HEK293 (cell line): ENCODE data around the gene SINHCAF.
"Not testable (repeated sequence)": the region's sequence is repeated elsewhere in the genome, so short reads cannot be mapped to it uniquely, and the experiment has no call there.

Experiments
- CTCF ChIA-PET: fragments of 350-600 bp; formaldehyde crosslinking; extraction: SDS; loops from one replicate; lab custom pipeline; 2021; ENCODE audit warnings: antibody characterized with exemption; lab: Yijun Ruan, JAX
- POLR2A ChIA-PET: fragments of 300-600 bp; formaldehyde crosslinking; extraction: SDS; loops from one replicate; lab custom pipeline; 2020; ENCODE audit warnings: antibody characterized with exemption, inconsistent platforms; lab: Yijun Ruan, JAX
- H3K27ac ChIP-seq: fragments of 200-500 bp; sonication (Bioruptor generic); 2 replicates; pipeline ENCODE4 v1.5.1; 2014; ENCODE audit warnings: low read depth, low read length, control low read depth, inconsistent platforms; ENCODE audit errors: extremely low read depth
- H3K36me3 ChIP-seq, 2 experiments: fragments of 200-500 bp in 1 of 2; sonication (Bioruptor generic) in 1 of 2; 1 replicate in 1 of 2; 2 replicates in 1 of 2; pipeline ENCODE4 v1.5.1; 2014 to 2017; ENCODE audit warnings: inconsistent platforms in 2 of 2, low read length in 2 of 2; ENCODE audit not compliant: control insufficient read depth in 2 of 2, insufficient read depth in 1 of 2
- H3K4me1 ChIP-seq: fragments of 200-500 bp; sonication (Bioruptor generic); 2 replicates; pipeline ENCODE4 v1.5.1; 2014; ENCODE audit warnings: mild to moderate bottlenecking, low read length, inconsistent platforms; ENCODE audit not compliant: control insufficient read depth, insufficient read depth
- H3K4me3 ChIP-seq: 2 replicates; pipeline ENCODE4 v1.5.1; 2011; ENCODE audit warnings: low read depth, mild to moderate bottlenecking, control low read depth, low read length, moderate library complexity
- H3K9me3 ChIP-seq: fragments of 200-500 bp; sonication (Bioruptor generic); 2 replicates; pipeline ENCODE4 v1.5.1; 2014; ENCODE audit warnings: low read depth, low read length, inconsistent platforms; ENCODE audit not compliant: control insufficient read depth, insufficient read depth
- REPIN1 ChIP-seq: fragments of 450-650 bp; formaldehyde crosslinking; IDR thresholded peaks from 2 replicates; pipeline ENCODE4 v1.5.1; 2017; ENCODE audit warnings: missing biosample characterization, missing genetic modification characterization, low read depth
- SCRT1 ChIP-seq: fragments of 450-650 bp; formaldehyde crosslinking; IDR thresholded peaks from 2 replicates; pipeline ENCODE4 v1.5.1; 2016; ENCODE audit warnings: missing biosample characterization, missing genetic modification characterization, borderline replicate concordance
- ZIC2 ChIP-seq: fragments of 450-650 bp; formaldehyde crosslinking; IDR thresholded peaks from 2 replicates; pipeline ENCODE4 v1.5.1; 2016; ENCODE audit warnings: missing biosample characterization, missing genetic modification characterization
- ZNF112 ChIP-seq: fragments of 450-650 bp; formaldehyde crosslinking; IDR thresholded peaks from 2 replicates; pipeline ENCODE4 v1.5.0; 2017; ENCODE audit warnings: missing biosample characterization, missing genetic modification characterization
- ZNF121 ChIP-seq: fragments of 450-650 bp; formaldehyde crosslinking; IDR thresholded peaks from 2 replicates; pipeline ENCODE4 v1.5.1; 2016; ENCODE audit warnings: missing biosample characterization, missing genetic modification characterization
- ZNF146 ChIP-seq: fragments of 450-650 bp; formaldehyde crosslinking; IDR thresholded peaks from 2 replicates; pipeline ENCODE4 v1.5.1; 2016; ENCODE audit warnings: missing biosample characterization, missing genetic modification characterization
- ZNF169 ChIP-seq: fragments of 450-650 bp; formaldehyde crosslinking; IDR thresholded peaks from 2 replicates; pipeline ENCODE4 v1.5.1; 2016; ENCODE audit warnings: missing biosample characterization, missing genetic modification characterization
- ZNF184 ChIP-seq: fragments of 450-650 bp; IDR thresholded peaks from 2 replicates; pipeline ENCODE4 v1.5.1; 2018; ENCODE audit warnings: missing biosample characterization, mild to moderate bottlenecking, missing genetic modification characterization
- ZNF623 ChIP-seq: fragments of 450-650 bp; formaldehyde crosslinking; IDR thresholded peaks from 2 replicates; pipeline ENCODE4 v1.5.1; 2016; ENCODE audit warnings: missing biosample characterization, missing genetic modification characterization
- ZNF654 ChIP-seq: fragments of 450-650 bp; formaldehyde crosslinking; IDR thresholded peaks from 2 replicates; pipeline ENCODE4 v1.5.1; 2016; ENCODE audit warnings: low read depth, missing biosample characterization, missing genetic modification characterization
- TF ChIP-seq, protein P1 (sequence below): fragments of 450-650 bp; formaldehyde crosslinking; IDR thresholded peaks from 2 replicates; pipeline ENCODE4 v1.5.1; 2016; ENCODE audit warnings: missing biosample characterization, missing genetic modification characterization
- TF ChIP-seq, protein P2 (sequence below): fragments of 450-650 bp; formaldehyde crosslinking; IDR thresholded peaks from 2 replicates; pipeline ENCODE4 v1.5.1; 2016; ENCODE audit warnings: missing biosample characterization, missing genetic modification characterization, low read depth

Gene SINHCAF

DNA sequence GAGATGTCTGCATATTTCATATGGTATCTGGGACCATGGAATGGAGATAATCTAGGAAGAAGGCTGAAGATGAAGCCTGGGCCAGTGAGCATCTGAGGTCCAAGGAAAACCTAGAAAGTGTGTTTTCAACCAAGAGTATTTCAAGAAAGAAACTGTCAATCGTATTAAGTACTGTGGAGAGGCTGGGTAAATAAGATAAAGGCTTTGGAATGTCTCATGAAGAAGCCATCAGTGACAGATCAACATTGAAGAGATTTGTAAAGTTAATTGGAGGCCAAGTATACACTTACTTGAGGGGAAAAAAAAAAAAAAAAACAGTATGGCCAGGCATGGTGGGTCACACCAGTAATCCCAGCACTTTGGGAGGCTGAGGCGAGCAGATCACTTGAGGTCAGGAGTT lies 48.9 kb downstream of the SINHCAF start:
- no peak for TF ChIP-seq ZNF184 (tag by site-specific recombination)
- no peaks in the 10 kb centered on the region for H3K4me1 ChIP-seq
- no peak overlapping the region for H3K4me3 ChIP-seq
- H3K36me3 ChIP-seq, result peaks cover 15 to 21% of the 10 kb centered on the region in 2 experiments
- H3K9me3 ChIP-seq, result no peaks in the 10 kb centered on the region
- CTCF ChIA-PET, result no interaction called here
- POLR2A ChIA-PET, result no interaction called here
- H3K27ac ChIP-seq, result no peak overlapping the region

DNA sequence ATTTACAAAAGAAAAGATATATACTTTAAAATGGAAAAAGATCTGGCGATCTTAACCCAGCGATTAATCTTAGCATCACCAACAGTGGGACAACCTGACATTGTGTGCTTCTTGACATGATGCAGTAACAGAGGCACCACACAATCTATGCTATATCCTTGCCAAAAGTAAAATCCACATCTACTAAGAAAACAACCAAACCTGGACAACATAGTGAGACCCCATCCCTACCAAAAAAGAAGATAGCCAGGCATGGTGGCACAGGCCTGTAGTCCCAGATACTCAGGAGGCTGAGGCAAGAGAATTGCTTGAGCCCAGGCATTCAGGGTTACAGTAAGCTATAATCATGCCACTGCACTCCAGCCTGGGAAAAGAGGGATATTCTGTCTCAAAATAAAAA lies 50.5 kb downstream of the SINHCAF start:
- no peaks in the 10 kb centered on the region for H3K4me1 ChIP-seq
- TF ChIP-seq ZIC2 (tag by site-specific recombination) (no peak), ZNF121 (tag by site-specific recombination) (peak; percentile 70; the same call in 1 of the 2 replicates)
- TF ChIP-seq, all 188 proteins: peak for 1
- Histone ChIP-seq H3K9me3 (no peaks in the 10 kb centered on the region), H3K4me3 (no peak overlapping the region), H3K36me3 (peaks cover 19 to 21% of the 10 kb centered on the region in 2 experiments), H3K27ac (no peak overlapping the region)
- CTCF ChIA-PET, result interaction anchor here (0.7 to 1.4 kb wide), 2 partner anchors 24 to 36 kb away, joined by 3 read pairs; no protein-coding TSS in a partner anchor
- POLR2A ChIA-PET, result no interaction called here

DNA sequence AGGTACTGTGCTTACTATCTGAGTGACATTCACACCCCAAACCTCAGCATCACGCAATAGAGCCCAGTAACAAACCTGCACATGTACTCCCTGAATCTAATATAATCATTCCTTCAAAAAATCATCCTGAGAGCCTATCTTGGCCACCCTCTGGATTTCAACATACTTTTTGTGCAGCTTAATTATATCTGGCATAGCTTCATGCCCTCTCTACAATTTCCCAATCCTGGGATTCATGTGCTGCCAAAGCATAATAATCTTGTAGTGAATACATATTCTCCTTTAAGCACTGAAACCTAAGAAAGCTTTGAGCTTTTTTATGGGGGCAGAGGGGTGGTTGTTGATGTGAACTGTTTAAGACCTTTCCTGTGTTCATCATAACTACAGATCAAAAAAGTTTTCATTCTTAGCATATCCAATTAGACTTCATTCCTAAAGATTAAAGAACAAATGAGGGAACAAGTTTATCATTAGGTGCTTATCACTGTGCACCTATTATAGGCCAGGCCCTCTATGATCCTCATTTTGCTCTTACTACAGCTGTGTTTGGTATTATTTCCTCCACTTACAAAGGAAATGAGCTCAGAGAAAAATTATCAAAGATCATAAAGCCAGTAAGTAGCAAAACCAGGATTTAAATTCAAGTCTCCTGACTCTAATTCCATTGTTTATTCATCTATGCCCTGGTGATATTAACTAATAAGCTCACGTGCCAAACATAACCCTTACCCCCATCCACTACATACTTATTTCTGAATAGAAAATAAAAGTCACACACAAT lies 51.2 kb downstream of the SINHCAF start:
- no peaks in the 10 kb centered on the region for H3K4me1 ChIP-seq
- no peak overlapping the region for H3K4me3 ChIP-seq
- POLR2A ChIA-PET, result no interaction called here
- H3K9me3 ChIP-seq, result no peaks in the 10 kb centered on the region
- CTCF ChIA-PET, result interaction anchor here (0.6 to 1.4 kb wide), 5 partner anchors 23 to 412 kb away, joined by 3 to 4 read pairs (median 4); no protein-coding TSS in a partner anchor
- peaks cover 14 to 19% of the 10 kb centered on the region in 2 experiments for H3K36me3 ChIP-seq
- TF ChIP-seq, protein P1, sequence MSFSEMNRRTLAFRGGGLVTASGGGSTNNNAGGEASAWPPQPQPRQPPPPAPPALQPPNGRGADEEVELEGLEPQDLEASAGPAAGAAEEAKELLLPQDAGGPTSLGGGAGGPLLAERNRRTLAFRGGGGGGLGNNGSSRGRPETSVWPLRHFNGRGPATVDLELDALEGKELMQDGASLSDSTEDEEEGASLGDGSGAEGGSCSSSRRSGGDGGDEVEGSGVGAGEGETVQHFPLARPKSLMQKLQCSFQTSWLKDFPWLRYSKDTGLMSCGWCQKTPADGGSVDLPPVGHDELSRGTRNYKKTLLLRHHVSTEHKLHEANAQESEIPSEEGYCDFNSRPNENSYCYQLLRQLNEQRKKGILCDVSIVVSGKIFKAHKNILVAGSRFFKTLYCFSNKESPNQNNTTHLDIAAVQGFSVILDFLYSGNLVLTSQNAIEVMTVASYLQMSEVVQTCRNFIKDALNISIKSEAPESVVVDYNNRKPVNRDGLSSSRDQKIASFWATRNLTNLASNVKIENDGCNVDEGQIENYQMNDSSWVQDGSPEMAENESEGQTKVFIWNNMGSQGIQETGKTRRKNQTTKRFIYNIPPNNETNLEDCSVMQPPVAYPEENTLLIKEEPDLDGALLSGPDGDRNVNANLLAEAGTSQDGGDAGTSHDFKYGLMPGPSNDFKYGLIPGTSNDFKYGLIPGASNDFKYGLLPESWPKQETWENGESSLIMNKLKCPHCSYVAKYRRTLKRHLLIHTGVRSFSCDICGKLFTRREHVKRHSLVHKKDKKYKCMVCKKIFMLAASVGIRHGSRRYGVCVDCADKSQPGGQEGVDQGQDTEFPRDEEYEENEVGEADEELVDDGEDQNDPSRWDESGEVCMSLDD (tag by site-specific recombination), result no peak
- TF ChIP-seq, protein P2, sequence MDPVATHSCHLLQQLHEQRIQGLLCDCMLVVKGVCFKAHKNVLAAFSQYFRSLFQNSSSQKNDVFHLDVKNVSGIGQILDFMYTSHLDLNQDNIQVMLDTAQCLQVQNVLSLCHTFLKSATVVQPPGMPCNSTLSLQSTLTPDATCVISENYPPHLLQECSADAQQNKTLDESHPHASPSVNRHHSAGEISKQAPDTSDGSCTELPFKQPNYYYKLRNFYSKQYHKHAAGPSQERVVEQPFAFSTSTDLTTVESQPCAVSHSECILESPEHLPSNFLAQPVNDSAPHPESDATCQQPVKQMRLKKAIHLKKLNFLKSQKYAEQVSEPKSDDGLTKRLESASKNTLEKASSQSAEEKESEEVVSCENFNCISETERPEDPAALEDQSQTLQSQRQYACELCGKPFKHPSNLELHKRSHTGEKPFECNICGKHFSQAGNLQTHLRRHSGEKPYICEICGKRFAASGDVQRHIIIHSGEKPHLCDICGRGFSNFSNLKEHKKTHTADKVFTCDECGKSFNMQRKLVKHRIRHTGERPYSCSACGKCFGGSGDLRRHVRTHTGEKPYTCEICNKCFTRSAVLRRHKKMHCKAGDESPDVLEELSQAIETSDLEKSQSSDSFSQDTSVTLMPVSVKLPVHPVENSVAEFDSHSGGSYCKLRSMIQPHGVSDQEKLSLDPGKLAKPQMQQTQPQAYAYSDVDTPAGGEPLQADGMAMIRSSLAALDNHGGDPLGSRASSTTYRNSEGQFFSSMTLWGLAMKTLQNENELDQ (tag by site-specific recombination), result no peak
- TF ChIP-seq REPIN1 (tag by site-specific recombination) (no peak), SCRT1 (tag by site-specific recombination) (no peak), ZNF112 (tag by site-specific recombination) (no peak), ZNF623 (no peak), ZNF654 (no peak), ZNF169 (tag by site-specific recombination) (no peak)
- no peak overlapping the region for H3K27ac ChIP-seq

DNA sequence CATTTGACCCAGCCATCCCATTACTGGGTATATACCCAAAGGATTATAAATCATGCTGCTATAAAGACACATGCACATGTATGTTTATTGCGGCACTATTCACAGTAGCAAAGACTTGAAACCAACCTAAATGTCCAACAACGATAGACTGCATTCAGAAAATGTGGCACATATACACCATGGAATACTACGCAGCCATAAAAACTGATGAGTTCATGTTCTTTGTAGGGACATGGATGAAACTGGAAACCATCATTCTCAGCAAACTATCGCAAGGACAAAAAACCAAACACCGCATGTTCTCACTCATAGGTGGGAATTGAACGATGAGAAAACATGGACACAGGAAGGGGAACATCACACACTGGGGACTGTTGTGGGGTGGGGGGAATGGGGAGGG lies 52.2 kb downstream of the SINHCAF start:
- POLR2A ChIA-PET, H3K27ac ChIP-seq, H3K9me3 ChIP-seq, H3K4me3 ChIP-seq, H3K4me1 ChIP-seq: not testable (repeated sequence)
- peak; percentile 93 for TF ChIP-seq ZNF146 (tag by site-specific recombination)
- peaks cover 11 to 15% of the 10 kb centered on the region in 2 experiments for H3K36me3 ChIP-seq
- CTCF ChIA-PET, result interaction anchor here (0.6 to 5.3 kb wide), 4 partner anchors 16 to 131 kb away, joined by 3 to 112 read pairs (median 4); no protein-coding TSS in a partner anchor
